Urothelium cell line (cell line): ENCODE measurements around the gene NDUFS3.
"Not testable (repeated sequence)": the region's sequence is repeated elsewhere in the genome, so short reads cannot be mapped to it uniquely, and the experiment has no call there.

Experiments used
- DNase-seq: peaks from one replicate; pipeline ENCODE4 v3.0.0; 2011; ENCODE audit warnings: low spot score, mixed read lengths
- FAIRE-seq: peaks from 2 replicates; lab custom pipeline; 2011; peaks lifted over from hg19 to GRCh38; lab: Jason Lieb, UNC

NDUFS3 gene

GRCh38 chr11:47578524-47579494 lies at the start of gene NDUFS3, which contains the start of gene KBTBD4:
Gene NDUFS3 (plus strand): TSS chr11:47579074. CDS start chr11:47579092, 18 bp downstream.
Gene KBTBD4 (minus strand): TSS chr11:47578970. CDS start chr11:47578951, 19 bp downstream.
- FAIRE-seq: peak; percentile 55

DNA sequence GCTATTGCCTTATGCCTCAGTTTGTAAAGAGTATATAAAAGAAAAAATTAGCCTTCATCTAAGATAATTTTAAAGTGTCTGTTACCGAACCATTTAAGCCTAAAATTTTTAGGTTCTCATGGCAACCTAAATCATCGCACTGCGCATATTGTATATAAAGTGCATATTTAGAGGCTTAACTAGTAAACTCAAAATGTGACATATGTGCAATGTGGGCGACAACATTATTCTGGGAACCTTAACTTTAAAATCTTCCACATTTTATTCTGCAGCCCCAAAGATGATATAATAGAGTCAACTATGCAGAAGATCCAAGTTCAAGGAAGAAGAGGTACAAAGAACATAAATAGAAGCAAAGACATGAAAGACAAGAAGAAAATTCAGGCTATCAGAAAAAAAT lies 48.9 kb upstream of the NDUFS3 start:
- FAIRE-seq (no peak), DNase-seq (no peak)

More at GRCh38 chr11:47578524-47579494, at the start of gene NDUFS3, which contains the start of gene KBTBD4:
- peak; percentile 92 for DNase-seq

DNA sequence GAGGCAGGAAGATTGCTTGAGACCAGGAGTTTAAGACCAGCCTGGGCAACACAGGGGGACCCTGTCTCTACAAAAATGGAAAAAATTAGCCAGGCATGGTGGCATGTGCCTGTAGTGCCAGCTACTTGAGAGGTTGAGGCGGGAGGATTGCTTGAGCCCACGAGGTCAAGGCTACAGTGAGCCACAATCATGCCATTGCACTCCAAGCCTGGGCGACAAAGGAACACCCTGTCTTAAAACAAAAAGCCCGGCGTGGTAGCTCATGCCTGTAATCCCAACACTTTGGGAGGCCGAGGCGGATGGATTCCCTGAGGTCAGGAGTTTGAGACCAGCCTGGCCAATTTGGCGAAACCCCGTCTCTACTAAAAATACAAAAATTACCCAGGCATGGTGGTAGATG lies 48.2 kb upstream of the NDUFS3 start:
- not testable (repeated sequence) for DNase-seq, FAIRE-seq

DNA sequence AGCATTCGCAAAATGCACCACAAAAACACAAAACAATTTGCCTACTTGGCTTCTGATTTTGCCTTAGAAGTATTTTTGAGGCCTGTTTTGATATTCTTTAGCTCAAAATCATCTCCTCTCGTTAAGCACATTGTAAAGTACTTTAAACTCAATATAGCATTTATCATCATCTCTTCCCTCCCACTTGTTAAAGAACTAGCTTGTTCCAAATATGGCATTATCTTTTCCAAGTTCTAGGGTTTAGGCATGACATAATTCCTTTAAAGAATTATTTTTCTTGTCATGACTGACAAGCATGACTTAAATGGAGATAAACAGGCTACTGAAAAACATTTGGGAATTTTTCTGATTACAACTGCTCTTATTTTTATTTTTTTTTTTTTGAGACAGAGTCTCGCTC lies 47.2 kb upstream of the NDUFS3 start:
- FAIRE-seq (no peak), DNase-seq (no peak)

DNA sequence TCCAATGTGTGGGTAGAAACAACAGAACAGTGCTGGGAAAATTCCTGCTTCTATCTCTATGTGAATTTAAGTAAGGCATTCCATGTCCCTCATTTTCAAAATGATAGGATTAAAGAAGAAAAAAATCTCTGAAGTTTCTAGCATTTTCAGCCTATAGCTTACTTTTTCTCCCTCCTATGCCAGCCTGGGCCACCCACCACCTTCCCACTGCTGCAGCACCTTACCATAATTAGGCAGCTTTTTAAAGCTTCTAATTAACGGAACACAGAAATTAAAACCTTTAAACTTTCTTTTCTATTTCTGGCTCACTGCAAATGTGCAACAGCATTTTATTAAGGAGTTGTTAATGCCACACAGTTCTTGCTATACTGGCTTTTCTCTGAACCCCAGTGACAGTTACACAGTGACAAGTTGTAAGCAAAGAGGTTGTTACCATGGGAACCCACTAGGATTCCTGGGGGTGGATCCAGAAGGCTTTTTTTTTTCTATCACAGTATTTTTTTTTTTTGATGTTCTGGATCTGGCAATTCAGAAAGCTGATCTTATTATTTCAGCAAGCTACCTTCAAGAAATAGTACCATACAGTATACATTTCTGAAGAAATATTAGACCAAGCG lies 46.2 kb upstream of the NDUFS3 start:
- DNase-seq (no peak), FAIRE-seq (no peak)

GRCh38 chr11:47533690-47534151 lies 45.2 kb upstream of the NDUFS3 start:
- FAIRE-seq (no peak), DNase-seq (no peak)

GRCh38 chr11:47534704-47535251 lies 44.1 kb upstream of the NDUFS3 start:
- FAIRE-seq: no peak
- no peak for DNase-seq

DNA sequence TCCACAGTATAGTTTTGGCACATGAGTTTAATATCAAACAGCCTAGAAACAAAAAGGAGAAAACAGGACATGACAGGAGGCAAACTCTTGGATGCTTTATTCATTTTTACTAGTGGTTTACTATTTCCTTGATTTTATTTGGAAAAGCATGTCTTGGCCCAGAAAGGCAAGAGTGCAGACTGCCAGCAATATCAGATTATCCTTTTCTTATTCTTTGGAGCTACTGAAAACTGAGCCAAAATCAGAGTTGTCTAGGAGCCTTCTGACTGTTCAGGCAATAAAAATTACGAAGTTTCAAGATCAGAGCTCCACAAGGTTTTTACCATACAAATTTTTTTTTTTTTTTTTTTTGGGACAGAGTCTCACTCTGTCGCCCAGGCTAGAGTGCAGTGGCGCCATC lies 42.0 kb upstream of the NDUFS3 start:
- no peak for FAIRE-seq

GRCh38 chr11:47538741-47539565 lies 39.9 kb upstream of the NDUFS3 start:
- no peak for DNase-seq

More for the DNA sequence above, 42.0 kb upstream of the NDUFS3 start:
- DNase-seq: no peak

DNA sequence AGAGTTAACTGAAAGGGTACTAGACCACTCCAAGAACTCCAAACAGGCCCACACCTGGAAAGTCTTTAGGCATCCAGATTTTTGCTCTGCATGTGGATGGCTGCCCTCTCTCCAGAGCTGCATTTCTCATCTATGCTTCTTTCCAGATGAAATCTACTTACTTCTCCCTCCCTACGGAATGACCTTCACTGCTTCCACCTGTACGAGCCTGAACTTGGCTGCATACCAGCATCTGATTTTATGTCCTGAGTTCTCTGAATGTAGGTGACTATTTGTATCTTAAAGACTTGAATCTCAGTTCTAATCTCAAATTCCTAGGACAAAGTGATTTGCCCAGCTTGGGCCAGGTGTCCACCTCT lies 39.2 kb upstream of the NDUFS3 start:
- DNase-seq: no peak

More at GRCh38 chr11:47538741-47539565, 39.9 kb upstream of the NDUFS3 start:
- FAIRE-seq: no peak

GRCh38 chr11:47541070-47541469 lies 37.8 kb upstream of the NDUFS3 start:
- DNase-seq (no peak), FAIRE-seq (no peak)

More for the DNA sequence above, 39.2 kb upstream of the NDUFS3 start:
- no peak for FAIRE-seq

DNA sequence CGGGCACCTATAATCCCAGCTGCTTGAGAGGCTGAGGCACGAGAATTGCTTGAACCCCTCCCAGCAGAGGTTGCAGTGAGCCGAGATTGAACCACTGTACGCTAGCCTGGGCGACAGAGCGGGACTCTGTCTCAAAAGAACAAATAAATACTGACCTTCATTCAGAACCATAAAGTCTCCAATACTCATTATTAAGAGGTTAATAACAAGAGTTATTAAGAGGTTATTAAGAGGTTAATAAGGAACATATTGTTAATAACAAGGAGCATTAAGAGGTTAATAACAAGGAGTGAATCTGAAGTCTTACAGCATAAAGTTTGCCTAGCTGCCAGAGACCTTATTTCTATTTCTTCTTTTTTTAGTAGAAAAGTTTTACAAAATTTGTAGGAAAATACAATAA lies 33.6 kb upstream of the NDUFS3 start:
- DNase-seq (no peak), FAIRE-seq (no peak)

GRCh38 chr11:47546274-47546673 lies 32.6 kb upstream of the NDUFS3 start:
- not testable (repeated sequence) for DNase-seq, FAIRE-seq

DNA sequence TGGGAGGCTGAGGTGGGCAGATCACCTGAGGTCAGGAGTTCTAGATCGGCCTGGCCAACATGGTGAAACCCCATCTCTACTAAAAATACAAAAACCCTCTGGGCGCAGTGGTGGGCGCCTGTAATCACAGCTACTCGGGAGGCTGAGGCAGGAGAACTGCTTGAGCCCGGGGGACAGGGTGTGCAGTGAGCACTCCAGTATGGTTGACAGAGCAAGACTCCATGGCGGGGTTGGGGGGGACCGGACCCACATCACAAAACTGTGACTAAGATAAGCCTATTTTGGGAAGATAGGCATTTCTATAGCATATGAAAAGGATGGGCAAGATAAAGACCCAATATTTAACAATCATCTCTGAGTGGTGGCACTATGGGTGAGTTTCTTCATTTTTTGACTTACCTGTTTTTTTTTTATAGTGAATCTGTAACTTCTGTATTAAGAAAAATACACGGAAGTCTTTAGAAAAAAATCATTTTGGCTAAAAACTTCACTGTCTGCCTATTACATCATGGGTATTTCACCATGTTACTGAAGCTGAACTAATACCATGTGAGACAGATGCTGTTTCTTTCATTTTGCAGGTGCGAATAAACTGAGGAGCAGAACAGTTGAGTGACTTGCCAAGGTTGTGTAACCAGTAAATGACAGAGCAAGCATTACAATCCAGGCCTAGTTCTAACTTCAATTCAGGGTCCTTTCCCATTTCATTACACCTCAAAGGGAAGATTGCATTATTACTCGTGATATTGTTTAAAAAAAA lies 28.4 kb upstream of the NDUFS3 start:
- FAIRE-seq (no peak), DNase-seq (no peak)

GRCh38 chr11:47551086-47551485 lies 27.8 kb upstream of the NDUFS3 start:
- DNase-seq: peak; percentile 25
- FAIRE-seq: no peak

DNA sequence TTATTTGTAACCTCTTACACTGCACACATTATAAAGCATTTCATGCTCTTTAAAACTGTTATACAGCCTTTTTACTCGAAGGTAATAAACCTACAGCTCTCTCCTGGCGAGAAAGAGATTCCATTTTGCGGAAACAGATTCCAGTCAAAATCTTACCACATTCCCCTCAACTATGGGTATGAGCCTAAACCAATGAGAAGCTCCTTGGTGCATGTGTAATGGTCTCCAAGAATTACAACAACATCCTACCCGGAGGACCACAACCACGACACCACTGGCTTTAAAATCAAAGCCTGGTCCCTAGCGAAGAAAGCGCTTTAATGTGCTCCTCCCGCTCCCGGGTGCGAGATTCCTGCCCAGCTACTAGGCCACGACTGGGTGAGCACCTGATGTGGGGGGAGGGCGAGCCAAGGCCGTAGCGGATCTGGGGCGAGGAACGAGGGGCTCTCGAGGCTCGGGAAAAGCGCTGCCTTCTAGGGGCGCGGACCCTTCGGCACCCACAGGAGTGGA lies 26.8 kb upstream of the NDUFS3 start:
- DNase-seq: peak; percentile 33
- no peak for FAIRE-seq

DNA sequence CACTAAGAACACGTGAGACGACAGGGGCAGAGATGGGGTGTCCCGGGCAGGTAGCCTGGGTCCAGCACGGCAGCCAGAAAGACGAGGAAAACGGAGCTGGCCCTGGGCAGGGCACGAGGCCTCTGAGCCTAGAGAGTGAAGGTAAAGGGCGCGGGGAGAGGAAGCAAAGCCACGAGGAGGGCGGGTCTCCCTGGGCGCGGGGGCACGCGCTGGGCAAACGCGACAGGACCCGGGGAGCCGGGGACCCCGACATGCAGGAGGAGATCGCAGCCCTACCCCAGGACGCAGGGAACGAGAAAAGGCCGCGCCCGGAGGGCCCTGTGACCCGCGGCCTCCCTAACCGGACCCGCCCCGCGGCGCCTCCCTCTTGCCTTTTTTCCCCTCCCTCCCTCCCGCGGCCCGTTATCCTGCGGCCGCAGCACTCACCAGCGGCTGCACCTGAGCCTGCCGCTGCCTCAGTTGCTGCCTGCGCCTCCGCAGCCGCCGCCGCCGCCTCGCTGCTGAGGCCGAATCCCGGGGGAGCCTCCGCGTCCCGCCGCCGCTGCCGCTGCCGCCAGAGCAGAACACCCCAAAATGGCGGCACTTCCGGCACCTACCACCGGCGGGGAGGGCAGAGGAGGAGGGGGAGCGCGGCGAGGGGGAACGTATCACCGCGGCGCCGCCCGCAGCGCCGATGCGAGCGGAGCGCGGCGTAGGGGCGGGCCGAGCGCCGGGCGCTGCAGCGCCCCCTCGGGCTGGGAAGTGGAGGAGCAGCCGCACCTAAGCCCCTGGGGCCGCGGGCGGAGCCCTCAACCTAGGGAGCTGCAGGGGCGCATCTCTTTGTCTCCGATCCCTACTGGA lies 26.1 kb upstream of the NDUFS3 start, which contains the start of gene CELF1:
Gene CELF1 (minus strand): TSS at position 567 of the 840 bp plus-strand sequence. CDS start 53,609 bp downstream, outside the sequence.
- DNase-seq (peak; percentile 97), FAIRE-seq (peak; percentile 73)

DNA sequence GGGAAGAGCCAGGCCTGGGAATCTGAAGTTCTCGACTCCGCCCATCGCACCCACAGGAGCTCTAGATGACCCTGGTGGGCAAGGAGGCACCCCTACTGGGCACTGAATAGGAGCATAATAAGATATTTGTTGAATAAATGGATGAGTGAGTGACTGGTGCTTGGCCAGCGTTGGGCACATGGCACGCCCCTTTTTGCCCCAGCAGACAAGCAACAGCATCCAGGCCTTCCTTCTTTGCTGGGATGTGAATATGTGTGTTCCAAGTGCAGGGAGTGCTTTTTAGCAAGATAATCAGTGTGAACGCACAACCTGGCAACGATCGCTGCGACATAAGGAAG lies 25.5 kb upstream of the NDUFS3 start:
- DNase-seq (no peak), FAIRE-seq (no peak)
